Measurements from ENCODE around the gene DGKH.

Gene DGKH

DNA sequence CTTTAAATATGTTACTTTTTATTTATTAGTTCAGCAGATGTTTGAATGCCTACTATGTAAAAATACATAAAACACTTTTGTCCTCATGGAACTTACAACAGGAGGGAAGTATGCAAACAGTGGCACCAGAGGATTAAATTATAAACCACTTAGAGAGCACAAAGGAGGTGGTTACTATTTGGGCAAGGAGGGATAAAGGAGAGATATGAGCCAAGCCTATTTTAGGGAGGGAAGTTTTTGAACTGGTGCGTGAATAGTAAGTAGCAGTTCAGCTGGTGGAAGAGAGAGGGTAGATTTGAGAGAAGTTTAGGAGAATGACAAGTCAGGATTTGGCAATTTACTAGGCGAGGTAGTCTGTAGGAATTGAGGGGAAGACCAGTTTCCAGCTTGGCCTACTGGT lies 232.1 kb downstream of the DGKH start:
- H3K27ac ChIP-seq (ENCODE audit: low read length), result no peak overlapping the region
- no peak overlapping the region for H3K4me3 ChIP-seq (ENCODE audit: low read depth in 1 of 2, low read length in 2 of 2)
- H3K4me1 ChIP-seq (ENCODE audit: control insufficient read depth in 1 of 2, insufficient read depth in 2 of 2, low read length in 2 of 2), result peaks cover 6 to 14% of the 10 kb centered on the region in 2 donors
- H3K9me3 ChIP-seq (ENCODE audit: control insufficient read depth in 1 of 2, low read length in 2 of 2), result no peaks in the 10 kb centered on the region
- H3K36me3 ChIP-seq (ENCODE audit: control insufficient read depth in 1 of 2, insufficient read depth in 2 of 2, low read length in 2 of 2), result no peaks in the 10 kb centered on the region
- no peaks in the 10 kb centered on the region for H3K27me3 ChIP-seq (ENCODE audit: low read depth, low read length)

DNA sequence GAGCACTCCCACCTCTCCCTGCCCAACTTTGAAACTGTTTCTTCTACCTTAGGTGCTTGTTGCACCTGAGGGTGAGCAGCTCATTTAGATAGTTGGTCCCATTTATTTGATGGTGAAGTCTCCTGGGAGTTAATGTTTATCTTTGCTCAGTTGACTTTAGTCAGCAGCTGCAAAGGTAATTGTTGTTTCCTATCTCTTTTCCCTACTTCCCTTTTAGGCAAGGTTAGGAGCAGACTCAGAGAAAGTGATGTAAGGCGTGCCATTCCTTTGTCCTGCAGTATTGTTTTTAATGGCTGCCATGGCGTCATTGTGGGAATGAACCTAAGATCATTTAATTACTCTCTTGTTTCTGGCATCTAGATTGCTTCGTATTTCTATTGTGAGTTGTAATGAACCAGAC lies 235.1 kb downstream of the DGKH start:
- peaks cover 4 to 16% of the 10 kb centered on the region in 2 donors for H3K36me3 ChIP-seq (ENCODE audit: control insufficient read depth in 1 of 2, insufficient read depth in 2 of 2, low read length in 2 of 2)
- H3K4me3 ChIP-seq (ENCODE audit: low read depth in 1 of 2, low read length in 2 of 2), result no peak overlapping the region
- H3K27ac ChIP-seq (ENCODE audit: low read length), result no peak overlapping the region
- H3K4me1 ChIP-seq (ENCODE audit: control insufficient read depth in 1 of 2, insufficient read depth in 2 of 2, low read length in 2 of 2), result peaks cover 6 to 14% of the 10 kb centered on the region in 2 donors
- H3K9me3 ChIP-seq (ENCODE audit: control insufficient read depth in 1 of 2, low read length in 2 of 2), result no peaks in the 10 kb centered on the region
- H3K27me3 ChIP-seq (ENCODE audit: low read depth, low read length), result no peaks in the 10 kb centered on the region

DNA sequence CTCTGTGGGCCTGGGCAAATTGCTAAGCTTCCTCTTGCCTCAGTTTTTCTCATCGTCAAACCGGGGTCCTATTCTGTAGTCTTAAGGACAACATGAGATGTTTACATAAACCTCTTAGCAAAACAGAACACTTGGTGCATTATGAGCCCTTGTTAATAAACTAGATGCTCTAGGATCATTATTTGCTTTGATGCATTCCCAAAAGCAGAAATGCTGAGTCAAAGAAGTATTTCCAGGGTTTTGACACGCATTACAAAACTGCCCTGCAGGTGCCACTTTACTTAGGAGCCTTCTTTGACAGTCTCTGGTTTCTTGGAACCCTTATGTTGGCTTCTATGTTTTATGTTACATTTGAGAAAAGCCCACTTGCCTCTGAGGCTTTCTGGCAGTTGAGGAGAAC lies 235.6 kb downstream of the DGKH start:
- Histone ChIP-seq H3K9me3 (ENCODE audit: control insufficient read depth in 1 of 2, low read length in 2 of 2) (no peaks in the 10 kb centered on the region), H3K4me1 (ENCODE audit: control insufficient read depth in 1 of 2, insufficient read depth in 2 of 2, low read length in 2 of 2) (peaks cover 6 to 14% of the 10 kb centered on the region in 2 donors), H3K36me3 (ENCODE audit: control insufficient read depth in 1 of 2, insufficient read depth in 2 of 2, low read length in 2 of 2) (peaks cover 9 to 21% of the 10 kb centered on the region in 2 donors), H3K27me3 (ENCODE audit: low read depth, low read length) (no peaks in the 10 kb centered on the region), H3K4me3 (ENCODE audit: low read depth in 1 of 2, low read length in 2 of 2) (no peak overlapping the region), H3K27ac (ENCODE audit: low read length) (no peak overlapping the region)
